ENCODE data around the gene PWP1.

Gene PWP1

DNA sequence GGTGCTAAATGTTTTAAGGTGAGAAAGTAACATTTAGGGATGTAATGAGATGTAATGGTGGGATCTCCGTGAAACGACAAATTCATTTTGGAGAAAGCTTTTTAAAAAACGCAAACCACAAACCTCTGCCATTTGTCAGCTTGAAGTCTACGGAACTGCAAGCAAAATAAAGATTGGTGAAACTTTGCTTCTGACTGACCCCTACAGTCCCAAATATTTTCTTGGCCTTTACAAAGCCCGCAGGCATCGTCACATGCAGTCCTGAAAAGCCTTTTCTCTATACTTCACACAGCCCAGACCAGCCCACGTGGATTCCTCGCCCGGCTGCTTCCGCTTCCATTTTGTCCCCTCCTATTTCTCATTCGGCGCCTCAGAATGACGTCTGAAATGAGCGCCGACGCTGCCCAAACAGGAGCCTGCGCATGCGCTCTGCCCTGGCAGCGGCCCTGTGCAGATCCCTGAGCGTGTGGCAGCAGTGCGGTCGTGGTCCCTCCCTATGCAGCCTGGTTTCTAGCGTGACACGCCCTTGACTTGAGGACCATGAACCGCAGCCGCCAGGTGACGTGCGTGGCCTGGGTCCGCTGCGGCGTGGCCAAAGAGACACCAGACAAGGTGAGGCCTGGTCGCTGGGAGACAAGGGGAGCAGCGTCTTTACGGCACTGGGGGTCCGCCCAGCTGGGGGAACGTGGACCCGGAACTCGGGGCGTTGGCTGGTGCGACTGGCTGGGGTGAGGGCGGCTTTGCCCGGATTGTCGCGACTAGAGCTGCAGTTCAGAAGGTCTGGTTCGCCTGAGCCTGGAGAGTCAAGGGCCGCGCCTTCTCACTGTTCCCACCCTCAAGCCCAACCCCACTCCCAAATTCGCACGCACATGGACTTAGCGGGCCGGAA, at the start of gene PWP1:
Gene PWP1 (plus strand): TSS at position 440 of the 889 bp plus-strand sequence. CDS start 101 bp downstream, at position 541.
- no peaks in the 10 kb centered on the region for H3K9me3 ChIP-seq (ENCODE audit: control insufficient read depth in 2 of 2, low read length in 2 of 2)
- peak within 1 kb of the TSS; percentile 96 to 97 for H3K4me3 ChIP-seq (ENCODE audit: low read length in 2 of 2)
- H3K4me1 ChIP-seq (ENCODE audit: control insufficient read depth in 2 of 2, insufficient read depth in 2 of 2, low read length in 2 of 2) = peaks cover 5 to 10% of the 10 kb centered on the region in 2 donors
- peaks cover 21 to 22% of the 10 kb centered on the region in 2 donors for H3K36me3 ChIP-seq (ENCODE audit: control insufficient read depth in 2 of 2, insufficient read depth in 2 of 2, low read length in 2 of 2)
- peak within 1 kb of the TSS; percentile 84 to 88 for H3K27ac ChIP-seq (ENCODE audit: low read depth in 2 of 2, low read length in 2 of 2)
- H3K9ac ChIP-seq (ENCODE audit: low read depth in 1 of 2, low read length in 2 of 2) = peak within 1 kb of the TSS; percentile 94 to 98
- no peaks in the 10 kb centered on the region for H3K27me3 ChIP-seq (ENCODE audit: control insufficient read depth in 2 of 2, insufficient read depth in 2 of 2, low read length in 2 of 2)

DNA sequence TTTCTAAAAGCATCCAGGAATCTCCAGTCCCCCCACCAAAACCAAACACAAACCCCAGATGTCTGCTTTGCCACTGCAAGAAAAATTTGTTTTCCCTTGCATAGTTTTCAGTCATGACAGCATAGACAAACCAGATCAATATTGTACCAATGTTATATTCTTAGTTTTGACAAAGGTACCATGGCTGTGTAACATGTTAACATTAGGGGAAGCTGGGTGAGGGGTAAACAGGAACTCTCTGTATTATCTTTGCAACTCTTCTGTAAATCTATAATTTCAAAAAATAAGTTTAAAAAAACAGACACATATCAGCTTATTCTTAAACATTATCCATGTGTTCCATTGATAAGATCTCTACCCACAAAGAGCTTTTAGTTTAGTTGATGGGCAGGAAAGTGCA, 44.4 kb upstream of the PWP1 start:
- no peaks in the 10 kb centered on the region for H3K27me3 ChIP-seq (ENCODE audit: control insufficient read depth in 2 of 2, insufficient read depth in 2 of 2, low read length in 2 of 2)
- H3K4me3 ChIP-seq (ENCODE audit: low read length in 2 of 2) = no peak overlapping the region
- H3K9ac ChIP-seq (ENCODE audit: low read depth in 1 of 2, low read length in 2 of 2) = no peak overlapping the region
- no peaks in the 10 kb centered on the region for H3K4me1 ChIP-seq (ENCODE audit: control insufficient read depth in 2 of 2, insufficient read depth in 2 of 2, low read length in 2 of 2)
- no peaks in the 10 kb centered on the region for H3K36me3 ChIP-seq (ENCODE audit: control insufficient read depth in 2 of 2, insufficient read depth in 2 of 2, low read length in 2 of 2)
- H3K9me3 ChIP-seq (ENCODE audit: control insufficient read depth in 2 of 2, low read length in 2 of 2) = no peaks in the 10 kb centered on the region
- H3K27ac ChIP-seq (ENCODE audit: low read depth in 2 of 2, low read length in 2 of 2) = no peak overlapping the region

DNA sequence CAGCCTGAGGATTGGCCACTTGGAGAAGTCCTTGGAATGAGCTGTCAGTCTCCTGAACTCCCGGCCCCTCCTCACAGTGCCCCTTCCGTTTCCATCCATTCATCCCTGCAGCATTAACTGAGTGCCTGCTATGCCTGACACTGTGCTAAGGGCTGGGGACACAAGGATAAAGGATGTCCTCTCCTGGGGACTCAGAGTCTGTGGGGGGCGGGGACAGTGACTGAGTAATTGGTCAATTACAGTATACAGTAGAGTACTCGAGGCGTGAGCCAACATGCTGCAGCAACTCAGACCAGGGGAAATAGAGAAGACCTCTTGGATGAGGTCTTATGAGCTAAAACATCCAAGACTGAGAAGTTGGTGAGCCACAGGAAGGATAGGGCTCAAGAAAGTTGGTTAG, 43.4 kb upstream of the PWP1 start:
- Histone ChIP-seq H3K36me3 (ENCODE audit: control insufficient read depth in 2 of 2, insufficient read depth in 2 of 2, low read length in 2 of 2) (no peaks in the 10 kb centered on the region), H3K27ac (ENCODE audit: low read depth in 2 of 2, low read length in 2 of 2) (no peak overlapping the region), H3K27me3 (ENCODE audit: control insufficient read depth in 2 of 2, insufficient read depth in 2 of 2, low read length in 2 of 2) (no peaks in the 10 kb centered on the region), H3K9me3 (ENCODE audit: control insufficient read depth in 2 of 2, low read length in 2 of 2) (no peaks in the 10 kb centered on the region), H3K4me3 (ENCODE audit: low read length in 2 of 2) (no peak overlapping the region), H3K9ac (ENCODE audit: low read depth in 1 of 2, low read length in 2 of 2) (no peak overlapping the region), H3K4me1 (ENCODE audit: control insufficient read depth in 2 of 2, insufficient read depth in 2 of 2, low read length in 2 of 2) (no peaks in the 10 kb centered on the region)

DNA sequence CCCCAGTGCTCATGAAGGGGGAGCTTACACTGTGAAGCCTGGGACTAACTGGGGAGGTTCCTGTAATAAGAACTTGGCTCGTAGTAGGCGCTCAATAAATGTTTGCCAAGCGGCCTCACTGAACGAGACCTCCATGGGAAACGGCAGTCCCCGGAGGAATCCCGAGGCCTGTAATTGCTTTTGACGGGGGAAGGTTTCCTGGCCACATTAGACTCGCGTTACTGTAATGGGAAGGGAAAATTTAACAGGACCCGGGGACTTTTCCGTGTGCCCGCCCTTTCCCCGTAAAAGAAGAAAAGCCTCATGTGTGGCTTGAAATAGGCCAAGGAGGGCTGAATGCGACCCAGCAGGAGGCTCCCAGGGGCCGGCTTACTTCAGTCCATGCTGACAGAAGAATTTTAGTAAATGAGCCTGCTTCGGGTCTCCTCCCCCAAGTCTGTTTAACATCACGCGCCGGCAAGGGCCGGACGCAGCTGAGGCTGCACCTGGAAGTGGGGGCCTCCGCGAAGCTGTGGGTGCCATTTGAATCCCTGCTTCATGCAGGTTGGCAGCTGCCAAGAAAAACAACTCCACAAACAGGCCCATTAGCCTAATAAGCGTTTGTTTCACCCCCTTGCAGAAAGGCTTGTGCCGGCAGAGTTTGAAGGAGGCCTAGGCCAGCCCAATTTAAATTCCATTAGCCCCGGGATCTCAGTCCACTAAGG, 39.8 kb upstream of the PWP1 start:
- no peaks in the 10 kb centered on the region for H3K4me1 ChIP-seq (ENCODE audit: control insufficient read depth in 2 of 2, insufficient read depth in 2 of 2, low read length in 2 of 2)
- H3K4me3 ChIP-seq (ENCODE audit: low read length in 2 of 2) = no peak overlapping the region
- no peak overlapping the region for H3K27ac ChIP-seq (ENCODE audit: low read depth in 2 of 2, low read length in 2 of 2)
- H3K36me3 ChIP-seq (ENCODE audit: control insufficient read depth in 2 of 2, insufficient read depth in 2 of 2, low read length in 2 of 2) = no peaks in the 10 kb centered on the region
- H3K9me3 ChIP-seq (ENCODE audit: control insufficient read depth in 2 of 2, low read length in 2 of 2) = no peaks in the 10 kb centered on the region
- no peak overlapping the region for H3K9ac ChIP-seq (ENCODE audit: low read depth in 1 of 2, low read length in 2 of 2)
- H3K27me3 ChIP-seq (ENCODE audit: control insufficient read depth in 2 of 2, insufficient read depth in 2 of 2, low read length in 2 of 2) = no peaks in the 10 kb centered on the region

DNA sequence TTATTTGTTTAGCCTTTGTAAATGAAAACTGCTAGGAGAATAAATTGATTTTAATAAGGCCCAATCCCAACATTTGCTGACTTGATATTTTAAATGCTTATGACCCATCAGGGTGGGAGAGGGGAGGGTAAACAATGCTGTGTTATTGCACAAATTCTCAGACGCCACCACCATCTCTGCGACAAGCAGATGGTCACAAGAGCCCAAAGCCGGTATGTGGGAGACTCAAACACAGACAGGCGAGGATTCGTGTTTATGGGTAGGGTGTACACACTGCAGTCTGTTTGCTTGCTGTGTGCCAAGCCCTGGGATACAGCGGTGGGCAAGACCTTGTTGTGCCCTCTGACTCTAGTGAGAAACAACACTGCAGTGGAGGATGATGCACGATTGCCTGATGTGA, 39.2 kb upstream of the PWP1 start:
- Histone ChIP-seq H3K4me3 (ENCODE audit: low read length in 2 of 2) (no peak overlapping the region), H3K9ac (ENCODE audit: low read depth in 1 of 2, low read length in 2 of 2) (no peak overlapping the region), H3K4me1 (ENCODE audit: control insufficient read depth in 2 of 2, insufficient read depth in 2 of 2, low read length in 2 of 2) (no peaks in the 10 kb centered on the region), H3K36me3 (ENCODE audit: control insufficient read depth in 2 of 2, insufficient read depth in 2 of 2, low read length in 2 of 2) (no peaks in the 10 kb centered on the region), H3K9me3 (ENCODE audit: control insufficient read depth in 2 of 2, low read length in 2 of 2) (no peaks in the 10 kb centered on the region), H3K27me3 (ENCODE audit: control insufficient read depth in 2 of 2, insufficient read depth in 2 of 2, low read length in 2 of 2) (no peaks in the 10 kb centered on the region), H3K27ac (ENCODE audit: low read depth in 2 of 2, low read length in 2 of 2) (no peak overlapping the region)

DNA sequence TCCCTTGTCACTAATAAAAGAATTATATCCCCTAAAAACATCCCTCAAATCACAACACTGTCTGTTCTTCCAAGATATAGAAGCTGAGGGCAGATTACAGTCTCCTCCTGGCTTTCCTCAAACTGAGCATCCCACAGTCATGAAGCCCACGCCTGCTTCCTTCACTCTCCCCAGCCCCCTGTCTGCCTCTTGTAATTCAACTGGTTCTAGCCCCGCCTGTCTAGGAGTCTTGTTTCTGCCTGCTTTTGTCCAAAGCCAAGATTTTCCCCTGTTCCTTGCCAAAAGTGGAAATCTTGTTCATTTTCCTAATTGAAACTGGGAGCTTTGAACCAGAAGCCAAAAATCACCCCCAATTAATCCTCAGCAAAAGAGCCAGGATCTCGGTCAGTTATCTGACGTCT, 35.9 kb upstream of the PWP1 start:
- Histone ChIP-seq H3K9ac (ENCODE audit: low read depth in 1 of 2, low read length in 2 of 2) (no peak overlapping the region), H3K4me3 (ENCODE audit: low read length in 2 of 2) (no peak overlapping the region), H3K27ac (ENCODE audit: low read depth in 2 of 2, low read length in 2 of 2) (no peak overlapping the region), H3K36me3 (ENCODE audit: control insufficient read depth in 2 of 2, insufficient read depth in 2 of 2, low read length in 2 of 2) (no peaks in the 10 kb centered on the region), H3K27me3 (ENCODE audit: control insufficient read depth in 2 of 2, insufficient read depth in 2 of 2, low read length in 2 of 2) (no peaks in the 10 kb centered on the region), H3K4me1 (ENCODE audit: control insufficient read depth in 2 of 2, insufficient read depth in 2 of 2, low read length in 2 of 2) (no peaks in the 10 kb centered on the region), H3K9me3 (ENCODE audit: control insufficient read depth in 2 of 2, low read length in 2 of 2) (no peaks in the 10 kb centered on the region)

DNA sequence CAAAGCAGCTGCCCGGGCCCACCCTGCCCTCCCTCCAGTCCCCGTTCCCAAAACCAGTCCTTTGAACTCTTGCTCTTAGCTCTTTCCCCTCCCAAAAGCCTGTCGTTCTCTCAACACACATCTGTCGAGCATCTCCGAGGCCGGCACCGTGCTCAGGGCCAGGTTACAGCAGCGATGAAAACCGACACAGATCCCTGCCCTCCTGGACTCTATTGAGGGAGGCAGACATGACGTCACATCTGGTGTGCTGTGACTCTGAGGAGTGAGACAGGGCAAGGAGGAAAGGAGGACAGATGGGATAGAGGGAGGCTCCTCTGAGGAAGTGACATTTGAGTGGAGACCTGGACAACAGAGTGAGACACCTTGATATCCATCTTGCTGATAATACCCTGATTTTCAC, 34.6 kb upstream of the PWP1 start:
- Histone ChIP-seq H3K27me3 (ENCODE audit: control insufficient read depth in 2 of 2, insufficient read depth in 2 of 2, low read length in 2 of 2) (no peaks in the 10 kb centered on the region), H3K9ac (ENCODE audit: low read depth in 1 of 2, low read length in 2 of 2) (no peak overlapping the region), H3K4me3 (ENCODE audit: low read length in 2 of 2) (no peak overlapping the region), H3K27ac (ENCODE audit: low read depth in 2 of 2, low read length in 2 of 2) (no peak overlapping the region), H3K36me3 (ENCODE audit: control insufficient read depth in 2 of 2, insufficient read depth in 2 of 2, low read length in 2 of 2) (no peaks in the 10 kb centered on the region), H3K4me1 (ENCODE audit: control insufficient read depth in 2 of 2, insufficient read depth in 2 of 2, low read length in 2 of 2) (no peaks in the 10 kb centered on the region), H3K9me3 (ENCODE audit: control insufficient read depth in 2 of 2, low read length in 2 of 2) (no peaks in the 10 kb centered on the region)

DNA sequence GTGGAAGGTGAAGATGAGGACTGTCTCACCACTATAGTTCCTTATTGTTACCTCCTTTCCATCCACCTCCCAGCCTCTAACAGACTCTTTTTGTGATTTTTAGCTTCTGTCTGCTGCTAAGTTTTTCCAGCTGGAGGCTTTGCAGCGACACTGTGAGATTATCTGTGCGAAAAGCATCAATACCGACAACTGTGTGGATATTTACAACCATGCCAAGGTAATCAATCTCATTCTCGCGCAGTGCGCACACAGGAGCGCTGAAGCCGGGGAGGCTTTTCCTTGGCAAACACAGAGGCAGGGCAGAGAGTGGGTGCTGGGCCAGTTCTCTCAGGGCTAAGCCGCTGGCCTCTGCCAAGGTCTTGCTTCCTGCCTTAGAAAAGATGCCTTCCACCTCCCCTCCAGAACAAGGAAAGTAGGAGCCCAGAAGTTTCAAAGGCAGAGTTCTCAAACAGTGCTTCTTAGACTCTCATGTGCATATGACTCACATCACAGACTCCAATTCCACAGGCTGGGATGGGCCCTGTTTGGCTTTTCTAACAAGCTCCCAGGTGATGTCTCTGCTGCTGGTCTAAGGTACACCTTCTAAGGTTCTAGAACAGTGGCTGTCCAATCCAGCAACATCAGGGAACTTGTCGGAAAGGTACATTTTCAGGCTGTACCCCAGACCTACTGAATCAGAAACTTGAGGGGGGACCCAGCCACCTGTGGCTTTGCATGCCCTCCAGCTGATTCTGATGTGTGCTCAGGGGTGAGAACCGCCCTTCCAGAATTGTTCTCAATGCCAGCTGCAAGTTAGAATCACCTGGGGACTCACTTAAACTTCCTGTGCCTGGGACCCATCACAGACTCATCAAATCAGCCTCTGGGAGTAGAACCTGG, 33.8 kb upstream of the PWP1 start:
- Histone ChIP-seq H3K9ac (ENCODE audit: low read depth in 1 of 2, low read length in 2 of 2) (no peak overlapping the region), H3K36me3 (ENCODE audit: control insufficient read depth in 2 of 2, insufficient read depth in 2 of 2, low read length in 2 of 2) (no peaks in the 10 kb centered on the region), H3K4me1 (ENCODE audit: control insufficient read depth in 2 of 2, insufficient read depth in 2 of 2, low read length in 2 of 2) (no peaks in the 10 kb centered on the region), H3K27ac (ENCODE audit: low read depth in 2 of 2, low read length in 2 of 2) (no peak overlapping the region), H3K27me3 (ENCODE audit: control insufficient read depth in 2 of 2, insufficient read depth in 2 of 2, low read length in 2 of 2) (no peaks in the 10 kb centered on the region), H3K9me3 (ENCODE audit: control insufficient read depth in 2 of 2, low read length in 2 of 2) (no peaks in the 10 kb centered on the region), H3K4me3 (ENCODE audit: low read length in 2 of 2) (no peak overlapping the region)

DNA sequence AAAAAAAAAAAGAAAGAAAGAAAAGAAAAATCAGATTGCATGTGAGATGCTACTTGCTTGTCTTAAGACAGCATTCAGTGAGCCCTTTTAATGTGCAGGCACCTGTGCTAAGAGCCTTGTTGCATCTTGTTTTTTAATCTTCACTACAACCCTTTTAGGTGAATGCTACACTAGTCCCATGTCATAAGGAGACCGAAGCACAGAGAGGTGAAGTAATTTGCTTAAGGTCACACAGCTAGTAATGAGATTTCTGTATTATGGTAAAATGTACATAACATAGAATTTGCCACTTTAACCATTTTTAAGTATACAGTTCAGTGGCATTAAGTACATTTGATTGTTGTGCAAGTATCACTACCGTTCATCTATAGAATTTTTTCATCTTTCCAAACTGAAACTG, 32.1 kb upstream of the PWP1 start:
- H3K36me3 ChIP-seq (ENCODE audit: control insufficient read depth in 2 of 2, insufficient read depth in 2 of 2, low read length in 2 of 2) = no peaks in the 10 kb centered on the region
- H3K9me3 ChIP-seq (ENCODE audit: control insufficient read depth in 2 of 2, low read length in 2 of 2) = no peaks in the 10 kb centered on the region

More for the DNA sequence above, 32.1 kb upstream of the PWP1 start:
- Histone ChIP-seq H3K9ac (ENCODE audit: low read depth in 1 of 2, low read length in 2 of 2) (no peak overlapping the region), H3K4me3 (ENCODE audit: low read length in 2 of 2) (no peak overlapping the region), H3K27ac (ENCODE audit: low read depth in 2 of 2, low read length in 2 of 2) (no peak overlapping the region), H3K27me3 (ENCODE audit: control insufficient read depth in 2 of 2, insufficient read depth in 2 of 2, low read length in 2 of 2) (no peaks in the 10 kb centered on the region), H3K4me1 (ENCODE audit: control insufficient read depth in 2 of 2, insufficient read depth in 2 of 2, low read length in 2 of 2) (peaks cover 0 to 2% of the 10 kb centered on the region in 2 donors)
